PC-3 (cell line): ENCODE data around the gene PCDH9.

ENCODE experiments used
- EZH2 ChIP-seq: fragments of 300-600 bp; sonication (generic); IDR thresholded peaks from one replicate; pipeline ENCODE4 v1.6.1; 2017; ENCODE audit warnings: antibody characterized with exemption, mild to moderate bottlenecking, low read length; ENCODE audit not compliant: unreplicated experiment
- EZH2phosphoT487 ChIP-seq: fragments of 300-600 bp; sonication (generic); IDR thresholded peaks from 2 replicates; pipeline ENCODE4 v1.6.1; 2018; ENCODE audit warnings: mild to moderate bottlenecking, antibody characterized with exemption, low read length, borderline replicate concordance
- TF ChIP-seq, protein P1 (sequence below): fragments of 300-600 bp; sonication (generic); conservative IDR thresholded peaks from 2 replicates; pipeline ENCODE4 v1.5.1; 2017; ENCODE audit warnings: antibody characterized with exemption, low read depth, mild to moderate bottlenecking, low read length

DNA sequence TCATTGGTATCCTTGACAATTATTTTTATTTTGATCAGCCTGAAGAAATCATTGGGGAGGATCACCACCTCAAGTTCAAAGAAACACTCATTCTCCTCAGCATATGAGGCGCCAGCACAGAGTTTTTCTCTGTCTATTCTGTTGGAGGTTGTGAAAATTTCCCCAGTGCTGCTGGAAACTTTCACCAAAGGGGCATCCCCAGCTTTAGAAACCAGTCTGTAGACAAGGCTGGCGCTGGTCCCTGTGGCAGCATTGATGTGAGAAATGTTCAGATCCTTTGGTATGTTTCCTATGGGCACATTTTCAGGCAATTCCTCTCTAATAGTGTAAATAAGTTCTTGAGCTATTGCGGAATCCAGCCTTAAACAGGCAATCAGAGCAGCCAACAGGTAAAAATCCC lies 2.1 kb downstream of the PCDH9 start:
- TF ChIP-seq, protein P1, sequence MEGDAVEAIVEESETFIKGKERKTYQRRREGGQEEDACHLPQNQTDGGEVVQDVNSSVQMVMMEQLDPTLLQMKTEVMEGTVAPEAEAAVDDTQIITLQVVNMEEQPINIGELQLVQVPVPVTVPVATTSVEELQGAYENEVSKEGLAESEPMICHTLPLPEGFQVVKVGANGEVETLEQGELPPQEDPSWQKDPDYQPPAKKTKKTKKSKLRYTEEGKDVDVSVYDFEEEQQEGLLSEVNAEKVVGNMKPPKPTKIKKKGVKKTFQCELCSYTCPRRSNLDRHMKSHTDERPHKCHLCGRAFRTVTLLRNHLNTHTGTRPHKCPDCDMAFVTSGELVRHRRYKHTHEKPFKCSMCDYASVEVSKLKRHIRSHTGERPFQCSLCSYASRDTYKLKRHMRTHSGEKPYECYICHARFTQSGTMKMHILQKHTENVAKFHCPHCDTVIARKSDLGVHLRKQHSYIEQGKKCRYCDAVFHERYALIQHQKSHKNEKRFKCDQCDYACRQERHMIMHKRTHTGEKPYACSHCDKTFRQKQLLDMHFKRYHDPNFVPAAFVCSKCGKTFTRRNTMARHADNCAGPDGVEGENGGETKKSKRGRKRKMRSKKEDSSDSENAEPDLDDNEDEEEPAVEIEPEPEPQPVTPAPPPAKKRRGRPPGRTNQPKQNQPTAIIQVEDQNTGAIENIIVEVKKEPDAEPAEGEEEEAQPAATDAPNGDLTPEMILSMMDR: no peak
- TF ChIP-seq EZH2phosphoT487 (no peak), EZH2 (no peak)
